Keratinocyte (primary cell): Measurements from ENCODE around the gene NCK1. TPM values are rescaled to one million over a fixed set of nuclear protein-coding genes. Genes with fewer than 3 reads are reported as not detected.

Experiments
- DNase-seq: peaks from one replicate; pipeline ENCODE4 v3.0.0-alpha.2; 2011; ENCODE audit warnings: low read depth, missing footprints, low spot score
- FAIRE-seq: peaks from 2 replicates; lab custom pipeline; 2011; peaks lifted over from hg19 to GRCh38; lab: Jason Lieb, UNC
- H2AFZ ChIP-seq: 2 replicates; pipeline ENCODE4 v1.6.0; 2012; ENCODE audit warnings: low read length, control low read depth, inconsistent platforms; ENCODE audit not compliant: control insufficient read depth
- H3K27ac ChIP-seq: 2 replicates; pipeline ENCODE4 v1.5.1; 2011; ENCODE audit warnings: low read length; ENCODE audit not compliant: control insufficient read depth, insufficient read depth
- H3K27me3 ChIP-seq: 3 replicates; pipeline ENCODE4 v1.6.0; 2011; ENCODE audit warnings: low read length; ENCODE audit not compliant: control insufficient read depth, insufficient read depth; ENCODE audit errors: extremely low read depth
- H3K36me3 ChIP-seq, 2 experiments: 2 replicates in 1 of 2; 3 replicates in 1 of 2; pipeline ENCODE4 v1.5.1; 2011; ENCODE audit warnings: low read length in 2 of 2, mild to moderate bottlenecking in 1 of 2; ENCODE audit not compliant: control insufficient read depth in 2 of 2, insufficient read depth in 2 of 2; ENCODE audit errors: extremely low read depth in 1 of 2
- H3K4me1 ChIP-seq: 3 replicates; pipeline ENCODE4 v1.5.1; 2011; ENCODE audit warnings: low read length; ENCODE audit not compliant: control insufficient read depth, insufficient read depth; ENCODE audit errors: extremely low read depth
- H3K4me2 ChIP-seq: 3 replicates; pipeline ENCODE4 v1.6.0; 2011; ENCODE audit warnings: low read depth, low read length; ENCODE audit not compliant: control insufficient read depth, insufficient read depth; ENCODE audit errors: extremely low read depth
- H3K4me3 ChIP-seq, 3 experiments: fragments of 200-600 bp in 1 of 3; sonication (generic) in 1 of 3; 2 replicates in 2 of 3; 3 replicates in 1 of 3; pipeline ENCODE4 v1.5.1; 2011 to 2016; ENCODE audit warnings: low read length in 3 of 3, mild to moderate bottlenecking in 3 of 3, control low read depth in 2 of 3, inconsistent platforms in 1 of 3, low read depth in 1 of 3, mixed read lengths in 1 of 3, mixed run types in 1 of 3, moderate library complexity in 1 of 3; ENCODE audit not compliant: control insufficient read depth in 2 of 3, insufficient read depth in 2 of 3; ENCODE audit errors: extremely low read depth in 1 of 3
- H3K79me2 ChIP-seq: 2 replicates; pipeline ENCODE4 v1.6.0; 2012; ENCODE audit warnings: low read length; ENCODE audit not compliant: control insufficient read depth, insufficient read depth
- H3K9ac ChIP-seq: 3 replicates; pipeline ENCODE4 v1.6.0; 2011; ENCODE audit warnings: low read length; ENCODE audit not compliant: control insufficient read depth, insufficient read depth; ENCODE audit errors: extremely low read depth
- H3K9me1 ChIP-seq: 3 replicates; pipeline ENCODE4 v1.6.0; 2011; ENCODE audit warnings: low read length; ENCODE audit not compliant: control insufficient read depth, insufficient read depth; ENCODE audit errors: extremely low read depth
- H3K9me3 ChIP-seq: 2 replicates; pipeline ENCODE4 v1.5.1; 2012; ENCODE audit warnings: low read depth, low read length; ENCODE audit not compliant: control insufficient read depth
- H4K20me1 ChIP-seq: 3 replicates; pipeline ENCODE4 v1.6.0; 2011; ENCODE audit warnings: low read length; ENCODE audit not compliant: control insufficient read depth, insufficient read depth; ENCODE audit errors: extremely low read depth
- EZH2 ChIP-seq: IDR thresholded peaks from one replicate; pipeline ENCODE4 v1.6.1; 2012; ENCODE audit warnings: inconsistent platforms, mild to moderate bottlenecking, low read length, moderate library complexity
- dilution Hi-C: fragments of 300-500 bp; cut with MboI; formaldehyde crosslinking; loops from one replicate; pipeline ENCODE4 v1.7.0; 2020; ENCODE audit warnings: low sequenced_read_pairs; ENCODE audit not compliant: extremely low pct_ligation_motif_present
- polyA plus RNA-seq, 5 experiments: library from polyadenylated mRNA; depleted of rRNA in 3 of 5; stranded (reverse) in 3 of 5; stranded (forward) in 1 of 5; unstranded in 1 of 5; fragments of >200 nt; gene quantifications; 1 replicate in 1 of 5; 2 replicates in 3 of 5; 3 replicates in 1 of 5; pipeline versions ENCODE4 v1.2.1 to v1.2.3, GENCODE V29; 2011 to 2012; ENCODE audit warnings: missing spikeins in 2 of 5, low read depth in 1 of 5, low replicate concordance in 1 of 5
- TF ChIP-seq, protein P1 (sequence below), 3 experiments: IDR thresholded peaks in 1 of 3; conservative IDR thresholded peaks in 1 of 3; optimal IDR thresholded peaks in 1 of 3; 2 replicates in 2 of 3; 3 replicates in 1 of 3; pipeline versions ENCODE3 to v1.5.1; 2011; ENCODE audit warnings: low read length in 3 of 3, mild to moderate bottlenecking in 3 of 3, moderate library complexity in 2 of 3, control low read depth in 1 of 3, inconsistent platforms in 1 of 3; ENCODE audit not compliant: insufficient read depth in 2 of 3; ENCODE audit errors: extremely low read depth in 1 of 3

The NCK1 gene
- polyA plus RNA-seq, 1 donor (not counting 4 experiments of a cell fraction or from before 2014, with no cell fraction given) = 57.9 TPM

DNA sequence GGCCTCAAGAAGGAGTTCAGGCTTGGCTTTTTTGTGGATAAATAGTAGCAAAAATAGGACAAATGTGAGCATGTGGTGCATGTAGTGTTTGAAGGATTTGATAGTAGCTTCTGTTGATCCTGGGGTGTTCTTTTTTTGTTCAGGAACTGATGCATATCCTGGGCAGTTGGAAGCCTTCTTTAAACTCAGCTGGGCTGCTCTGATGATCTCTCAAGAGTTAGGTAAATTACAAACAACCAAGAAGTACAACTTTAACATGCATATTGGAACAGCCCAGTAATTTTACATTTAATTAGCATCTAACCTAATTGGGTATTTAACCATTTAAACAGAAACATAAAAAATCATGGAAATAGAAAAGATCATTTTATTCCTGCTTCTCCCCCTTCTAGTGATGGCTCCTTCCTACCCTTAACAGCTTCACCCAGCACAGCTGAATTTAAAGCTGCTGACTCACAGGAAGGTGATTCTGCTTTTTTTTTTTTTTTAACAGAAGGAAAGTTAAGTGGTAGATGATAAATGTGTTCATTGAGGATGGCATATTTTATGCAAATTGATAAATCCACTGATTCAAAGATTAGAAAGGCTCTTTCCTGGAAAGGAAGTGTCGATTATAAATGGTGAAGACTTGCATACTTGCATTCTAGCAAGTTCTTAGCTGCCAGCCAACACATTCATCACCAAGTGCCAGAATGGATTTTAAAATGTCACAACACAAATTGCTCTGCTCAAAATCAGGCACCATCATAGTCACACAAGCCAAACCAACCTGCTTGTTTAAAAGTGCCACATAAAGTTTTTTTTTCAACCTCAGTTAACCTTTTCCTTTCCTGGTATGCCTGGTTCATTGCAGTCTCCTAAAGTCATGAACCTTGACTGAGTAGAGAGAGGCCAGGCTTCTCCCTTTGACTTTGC lies 23.1 kb upstream of the NCK1 start:
- DNase-seq = no peak
- Histone ChIP-seq H3K4me1 (peaks cover 10% of the 10 kb centered on the region), H3K4me2 (peak overlapping the region; percentile 19), H3K9ac (no peak overlapping the region), H3K27ac (no peak overlapping the region), H3K4me3 (peak overlapping the region in 1 of 3 experiments; percentile 12), H3K9me3 (no peaks in the 10 kb centered on the region), H2AFZ (peak overlapping the region; percentile 36), H3K9me1 (no peaks in the 10 kb centered on the region), H3K36me3 (no peaks in the 10 kb centered on the region), H3K79me2 (no peaks in the 10 kb centered on the region), H3K27me3 (no peaks in the 10 kb centered on the region), H4K20me1 (no peaks in the 10 kb centered on the region)
- FAIRE-seq = peak; percentile 89
- dilution Hi-C loops = no loop called here
- TF ChIP-seq EZH2 = no peak
- TF ChIP-seq, protein P1, sequence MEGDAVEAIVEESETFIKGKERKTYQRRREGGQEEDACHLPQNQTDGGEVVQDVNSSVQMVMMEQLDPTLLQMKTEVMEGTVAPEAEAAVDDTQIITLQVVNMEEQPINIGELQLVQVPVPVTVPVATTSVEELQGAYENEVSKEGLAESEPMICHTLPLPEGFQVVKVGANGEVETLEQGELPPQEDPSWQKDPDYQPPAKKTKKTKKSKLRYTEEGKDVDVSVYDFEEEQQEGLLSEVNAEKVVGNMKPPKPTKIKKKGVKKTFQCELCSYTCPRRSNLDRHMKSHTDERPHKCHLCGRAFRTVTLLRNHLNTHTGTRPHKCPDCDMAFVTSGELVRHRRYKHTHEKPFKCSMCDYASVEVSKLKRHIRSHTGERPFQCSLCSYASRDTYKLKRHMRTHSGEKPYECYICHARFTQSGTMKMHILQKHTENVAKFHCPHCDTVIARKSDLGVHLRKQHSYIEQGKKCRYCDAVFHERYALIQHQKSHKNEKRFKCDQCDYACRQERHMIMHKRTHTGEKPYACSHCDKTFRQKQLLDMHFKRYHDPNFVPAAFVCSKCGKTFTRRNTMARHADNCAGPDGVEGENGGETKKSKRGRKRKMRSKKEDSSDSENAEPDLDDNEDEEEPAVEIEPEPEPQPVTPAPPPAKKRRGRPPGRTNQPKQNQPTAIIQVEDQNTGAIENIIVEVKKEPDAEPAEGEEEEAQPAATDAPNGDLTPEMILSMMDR (optimal IDR thresholded peaks at IDR 0.05 in 1 of 3, IDR thresholded peaks at IDR 0.05 in 1 of 3, conservative IDR thresholded peaks at IDR 0.05 in 1 of 3; ENCODE audit: extremely low read depth in 1 of 3, insufficient read depth in 2 of 3, low read length in 3 of 3) = no peak

DNA sequence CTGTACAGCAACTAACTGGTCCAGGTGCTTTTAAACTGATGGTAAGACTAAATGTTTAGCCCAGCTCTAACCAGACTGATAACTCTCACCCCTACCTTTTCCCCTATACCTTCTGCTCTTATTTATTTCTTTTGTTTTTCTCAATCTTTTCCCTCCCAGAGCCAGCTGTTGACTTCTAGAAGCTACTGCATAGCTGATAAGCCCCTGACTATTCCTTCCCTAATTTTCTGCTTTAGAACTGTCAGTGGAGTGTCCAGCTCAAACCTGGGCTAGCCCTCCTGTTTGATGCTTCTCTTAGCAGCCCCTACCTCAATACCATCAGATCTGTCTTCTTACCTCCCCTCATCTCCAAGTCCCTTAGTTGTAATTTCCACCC lies 22.5 kb upstream of the NCK1 start:
- no peaks in the 10 kb centered on the region for H3K79me2 ChIP-seq
- H3K9ac ChIP-seq = no peak overlapping the region
- dilution Hi-C loops = no loop called here
- H2AFZ ChIP-seq = no peak overlapping the region
- H3K27ac ChIP-seq = no peak overlapping the region
- H3K4me2 ChIP-seq = no peak overlapping the region
- no peaks in the 10 kb centered on the region for H3K9me3 ChIP-seq
- no peaks in the 10 kb centered on the region for H4K20me1 ChIP-seq
- no peak for DNase-seq
- H3K27me3 ChIP-seq = no peaks in the 10 kb centered on the region
- no peaks in the 10 kb centered on the region for H3K9me1 ChIP-seq
- TF ChIP-seq, protein P1 (optimal IDR thresholded peaks at IDR 0.05 in 1 of 3, IDR thresholded peaks at IDR 0.05 in 1 of 3, conservative IDR thresholded peaks at IDR 0.05 in 1 of 3; ENCODE audit: extremely low read depth in 1 of 3, insufficient read depth in 2 of 3, low read length in 3 of 3) = no peak
- no peak for TF ChIP-seq EZH2
- no peak for FAIRE-seq
- H3K4me1 ChIP-seq = peaks cover 10% of the 10 kb centered on the region
- H3K4me3 ChIP-seq = no peak overlapping the region
- H3K36me3 ChIP-seq = no peaks in the 10 kb centered on the region
